Central memory CD8-positive, alpha-beta T cell (primary cell): Measurements from ENCODE around the gene STRA6.

Source experiments
- ATAC-seq: fragments of 150-1000 bp; cut with Tn5 transposase; replicated peaks from 2 replicates; pipeline ENCODE4 v1.10.0; 2022; ENCODE audit warnings: mild to moderate bottlenecking, moderate FRiP score, moderate number of reproducible peaks; ENCODE audit not compliant: poor library complexity, severe bottlenecking; ENCODE audit errors: extremely low read depth
- DNase-seq, 2 donors: peaks; one replicate each; pipeline ENCODE4 v3.0.0; 2021; ENCODE audit warnings: low spot score in 2 of 2
- H3K27ac Mint-ChIP-seq: one replicate; pipeline ENCODE4 v1.8.0; 2022; ENCODE audit warnings: low read depth, mild to moderate bottlenecking, moderate library complexity, mixed read lengths
- H3K27me3 Mint-ChIP-seq: one replicate; pipeline ENCODE4 v1.8.0; 2022; ENCODE audit warnings: mixed read lengths
- H3K36me3 Mint-ChIP-seq: one replicate; pipeline ENCODE4 v1.8.0; 2022; ENCODE audit warnings: mild to moderate bottlenecking, moderate library complexity, mixed read lengths; ENCODE audit not compliant: insufficient read depth
- H3K4me1 Mint-ChIP-seq: one replicate; pipeline ENCODE4 v1.8.0; 2022; ENCODE audit warnings: mixed read lengths
- H3K4me3 Mint-ChIP-seq: one replicate; pipeline ENCODE4 v1.8.0; 2022; ENCODE audit warnings: mild to moderate bottlenecking, moderate library complexity, mixed read lengths
- H3K9me3 Mint-ChIP-seq: one replicate; pipeline ENCODE4 v1.8.0; 2022; ENCODE audit warnings: mixed read lengths

STRA6 gene

DNA sequence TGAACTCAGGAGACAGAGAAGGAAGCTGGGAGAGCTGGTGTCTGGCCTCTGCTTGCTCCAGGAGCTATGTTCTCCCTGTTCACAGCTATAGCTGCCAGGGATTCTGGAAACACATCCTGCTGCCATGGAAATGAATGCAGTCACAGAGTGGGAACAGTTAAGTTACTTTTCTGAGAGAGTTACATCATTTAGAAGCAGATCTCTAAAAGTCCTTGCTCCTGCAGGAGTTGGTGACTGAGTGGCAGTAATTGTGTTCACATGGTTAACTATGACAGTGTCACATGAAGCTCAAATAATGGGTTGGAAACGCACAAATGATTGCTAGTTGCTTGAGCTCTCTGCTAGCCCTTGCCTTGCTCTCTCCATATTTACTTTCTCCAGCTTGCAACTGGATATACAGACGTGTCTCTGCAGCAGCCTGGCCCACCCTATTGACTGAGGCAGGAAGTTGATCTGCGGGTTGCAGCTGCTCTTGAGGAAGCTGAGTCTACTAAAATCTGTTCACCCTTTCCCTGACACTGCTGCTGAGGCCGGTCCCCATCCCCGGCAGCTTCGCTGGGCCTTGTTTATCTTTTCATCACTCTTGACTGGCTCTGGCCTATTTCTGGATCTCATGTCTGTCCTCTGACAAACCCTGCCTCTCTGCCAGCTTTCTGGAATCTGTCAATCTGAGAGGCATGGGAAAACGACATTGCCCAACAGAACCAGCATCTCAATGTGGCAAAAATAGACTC lies 45.7 kb downstream of the STRA6 start:
- no peak for ATAC-seq
- Mint-ChIP-seq H3K36me3 (peaks cover 3% of the 10 kb centered on the region), H3K4me3 (no peak overlapping the region), H3K27me3 (peaks cover 62% of the 10 kb centered on the region), H3K4me1 (no peaks in the 10 kb centered on the region), H3K27ac (no peak overlapping the region), H3K9me3 (no peaks in the 10 kb centered on the region)
- no peak for DNase-seq

DNA sequence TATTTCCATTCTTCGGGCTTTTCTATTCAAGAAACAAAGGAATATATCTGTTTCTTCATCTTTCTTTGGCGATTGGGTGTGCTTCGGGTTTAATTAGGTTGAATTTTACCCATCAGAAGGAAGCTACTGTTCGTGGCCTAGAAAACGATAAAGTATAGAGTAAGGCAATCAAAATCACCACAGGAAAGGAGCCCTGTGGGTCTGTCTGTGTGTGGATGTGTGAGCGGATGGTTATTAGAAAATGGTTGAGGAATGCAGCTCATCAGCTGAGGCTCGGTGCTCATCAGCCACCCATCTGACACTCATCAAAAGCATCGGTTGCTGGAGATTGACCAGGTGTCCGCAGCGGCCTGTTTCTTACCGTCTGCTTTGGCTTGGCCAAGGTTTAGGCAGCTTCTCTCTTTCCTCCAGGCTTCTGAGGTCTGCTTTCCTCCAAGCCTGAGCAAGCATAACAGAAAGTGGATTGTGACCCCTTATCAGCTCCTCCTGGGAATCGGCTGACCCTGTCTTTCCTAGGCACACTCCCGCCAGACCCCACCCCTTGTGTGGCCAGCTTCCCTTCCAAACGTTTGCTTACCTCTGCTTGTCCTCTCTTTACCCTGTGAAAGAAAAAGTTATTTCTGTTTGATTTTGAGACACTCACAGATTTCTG lies 46.7 kb downstream of the STRA6 start:
- no peaks in the 10 kb centered on the region for H3K4me1 Mint-ChIP-seq
- ATAC-seq (no peak), DNase-seq (no peak)
- no peak overlapping the region for H3K4me3 Mint-ChIP-seq
- H3K9me3 Mint-ChIP-seq: no peaks in the 10 kb centered on the region
- peaks cover 3% of the 10 kb centered on the region for H3K36me3 Mint-ChIP-seq
- H3K27ac Mint-ChIP-seq: no peak overlapping the region
- H3K27me3 Mint-ChIP-seq: peaks cover 63% of the 10 kb centered on the region

GRCh38 chr15:74147051-74147450 lies 55.5 kb downstream of the STRA6 start:
- Mint-ChIP-seq H3K27me3 (peaks cover 68% of the 10 kb centered on the region), H3K4me3 (no peak overlapping the region), H3K9me3 (no peaks in the 10 kb centered on the region), H3K4me1 (no peaks in the 10 kb centered on the region), H3K27ac (no peak overlapping the region), H3K36me3 (peaks cover 2% of the 10 kb centered on the region)
- no peak for ATAC-seq
- DNase-seq: no peak

DNA sequence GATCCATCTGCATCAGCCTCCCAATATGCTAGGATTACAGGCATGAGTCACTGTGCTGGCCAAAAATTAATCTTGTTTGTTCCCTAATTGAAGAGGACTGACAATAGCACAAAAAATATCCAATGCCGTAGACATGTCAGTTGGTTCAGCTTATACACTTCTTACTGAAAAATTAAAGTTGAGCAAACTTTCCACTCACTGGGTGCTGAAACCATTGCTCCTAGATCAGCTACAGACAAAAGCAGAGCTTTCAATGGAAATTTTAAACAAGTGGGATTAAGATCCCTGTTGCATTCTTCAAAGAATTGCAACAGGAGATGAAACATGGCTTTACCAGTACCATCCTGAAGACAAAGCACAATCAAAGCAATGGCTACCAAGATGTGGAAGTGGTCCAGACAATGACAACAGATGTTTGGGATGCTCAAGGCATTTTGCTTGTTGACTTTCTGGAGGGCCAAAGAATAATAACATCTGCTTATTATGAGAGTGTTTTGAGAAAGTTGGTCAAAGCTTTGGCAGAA lies 56.2 kb downstream of the STRA6 start:
- DNase-seq (no peak), ATAC-seq (no peak)
- no peak overlapping the region for H3K27ac Mint-ChIP-seq
- no peaks in the 10 kb centered on the region for H3K9me3 Mint-ChIP-seq
- H3K36me3 Mint-ChIP-seq: peaks cover 2% of the 10 kb centered on the region
- H3K4me1 Mint-ChIP-seq: no peaks in the 10 kb centered on the region
- peaks cover 68% of the 10 kb centered on the region for H3K27me3 Mint-ChIP-seq
- H3K4me3 Mint-ChIP-seq: no peak overlapping the region

DNA sequence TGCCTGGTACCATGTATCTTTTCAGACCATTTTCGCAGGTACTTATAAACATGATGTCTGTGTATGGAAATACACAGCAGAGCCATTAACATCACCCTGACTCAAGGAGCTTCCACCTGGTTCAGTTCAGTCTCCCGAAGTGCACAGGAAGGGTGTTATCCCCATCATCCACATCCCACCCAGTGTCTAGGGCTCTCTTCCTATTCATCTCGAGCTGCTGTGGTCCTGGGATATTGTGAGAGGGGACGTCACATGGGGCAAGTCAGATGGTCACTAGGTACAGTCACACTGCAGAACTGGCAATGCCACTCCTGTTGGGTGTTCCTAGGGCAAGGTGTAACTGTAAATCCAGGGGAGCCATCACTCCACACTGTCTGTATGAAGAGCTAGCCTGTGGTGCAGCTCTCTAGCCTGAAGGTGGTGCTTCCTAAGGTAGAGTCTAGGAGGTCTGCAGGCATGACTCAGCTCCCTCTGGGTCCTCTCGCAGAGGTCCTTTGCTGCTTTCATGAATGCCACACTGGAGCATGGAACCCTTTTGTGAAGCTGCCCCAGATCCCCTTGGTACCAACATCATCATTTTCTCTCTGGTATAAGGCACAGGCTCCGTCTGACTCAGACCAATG lies 58.3 kb downstream of the STRA6 start:
- Mint-ChIP-seq H3K4me3 (no peak overlapping the region), H3K4me1 (no peaks in the 10 kb centered on the region), H3K9me3 (no peaks in the 10 kb centered on the region), H3K27ac (no peak overlapping the region), H3K27me3 (peaks cover 66% of the 10 kb centered on the region), H3K36me3 (peaks cover 1% of the 10 kb centered on the region)
- DNase-seq (no peak), ATAC-seq (no peak)

DNA sequence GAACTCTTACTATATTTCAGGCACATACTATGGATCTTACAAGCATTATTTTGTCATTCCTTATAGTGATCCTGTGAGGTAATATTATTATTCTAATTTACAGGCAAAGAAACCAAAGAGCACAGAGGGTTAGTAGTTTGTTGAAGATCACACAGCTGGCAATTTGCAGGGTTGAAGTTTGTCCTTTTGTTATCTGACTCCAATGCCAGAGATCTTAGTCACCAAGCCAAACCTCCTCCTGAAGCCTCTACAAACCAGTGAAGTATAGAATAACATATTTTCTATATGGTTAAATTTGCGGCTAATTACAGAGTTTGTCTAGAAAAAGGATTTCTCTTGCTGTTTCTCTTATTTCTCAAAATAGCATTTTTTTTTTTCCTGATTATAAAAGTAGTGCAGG lies 61.0 kb downstream of the STRA6 start:
- ATAC-seq (no peak), DNase-seq (no peak)
- Mint-ChIP-seq H3K4me1 (peaks cover 5% of the 10 kb centered on the region), H3K27ac (no peak overlapping the region), H3K27me3 (peaks cover 83% of the 10 kb centered on the region), H3K9me3 (no peaks in the 10 kb centered on the region), H3K4me3 (no peak overlapping the region), H3K36me3 (no peaks in the 10 kb centered on the region)

DNA sequence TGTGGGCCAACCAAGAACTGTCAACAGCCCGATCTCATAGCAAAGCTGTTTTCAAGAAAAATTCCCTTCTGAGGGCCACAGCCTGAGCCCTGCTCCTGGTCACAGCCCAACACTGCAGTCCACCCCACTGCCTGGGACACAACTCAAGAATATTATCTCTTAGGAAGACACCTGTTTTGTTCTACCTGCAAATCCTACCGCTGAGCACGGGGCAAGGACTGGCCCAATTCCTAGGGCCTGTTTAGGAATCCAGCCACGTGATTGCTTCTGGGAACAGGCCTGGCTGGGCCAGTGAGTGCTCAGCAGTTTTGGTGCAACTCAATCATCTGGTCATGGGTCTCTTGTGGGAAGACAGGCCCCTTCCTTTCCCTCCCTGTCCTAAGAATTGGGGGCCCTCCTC lies 63.9 kb downstream of the STRA6 start:
- H3K36me3 Mint-ChIP-seq: peaks cover 2% of the 10 kb centered on the region
- no peak overlapping the region for H3K4me3 Mint-ChIP-seq
- H3K27ac Mint-ChIP-seq: no peak overlapping the region
- no peaks in the 10 kb centered on the region for H3K9me3 Mint-ChIP-seq
- peaks cover 80% of the 10 kb centered on the region for H3K27me3 Mint-ChIP-seq
- DNase-seq (no peak), ATAC-seq (no peak)
- H3K4me1 Mint-ChIP-seq: peaks cover 7% of the 10 kb centered on the region

DNA sequence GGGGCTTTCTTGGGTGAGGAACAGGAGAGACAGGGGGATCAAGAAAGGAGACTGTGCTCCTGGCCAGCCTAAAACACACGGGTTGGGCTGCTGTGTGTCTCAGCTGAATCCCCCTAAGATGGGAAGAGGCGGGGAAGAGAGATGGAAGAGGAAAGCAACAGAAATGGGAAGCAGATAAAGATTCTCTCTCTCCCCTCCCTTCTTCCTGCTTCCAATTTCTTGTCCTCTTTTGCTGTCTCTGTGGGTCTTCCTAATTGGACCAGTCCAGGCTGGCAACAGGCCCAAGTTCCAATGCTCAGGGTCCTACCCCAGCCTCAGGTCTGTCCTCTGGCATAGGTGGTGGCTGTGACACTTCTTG lies 65.1 kb downstream of the STRA6 start:
- H3K27ac Mint-ChIP-seq: no peak overlapping the region
- ATAC-seq (no peak), DNase-seq (no peak)
- no peaks in the 10 kb centered on the region for H3K9me3 Mint-ChIP-seq
- peaks cover 7% of the 10 kb centered on the region for H3K4me1 Mint-ChIP-seq
- peaks cover 77% of the 10 kb centered on the region for H3K27me3 Mint-ChIP-seq
- peaks cover 2% of the 10 kb centered on the region for H3K36me3 Mint-ChIP-seq
- peak overlapping the region; percentile 33 for H3K4me3 Mint-ChIP-seq

GRCh38 chr15:74136814-74137536 lies 65.6 kb downstream of the STRA6 start:
- Mint-ChIP-seq H3K4me1 (peaks cover 12% of the 10 kb centered on the region), H3K4me3 (peak overlapping the region; percentile 33), H3K27ac (no peak overlapping the region), H3K9me3 (no peaks in the 10 kb centered on the region), H3K36me3 (peaks cover 2% of the 10 kb centered on the region), H3K27me3 (peaks cover 77% of the 10 kb centered on the region)
- no peak for DNase-seq
- ATAC-seq: no peak

GRCh38 chr15:74136540-74136813 lies 66.1 kb downstream of the STRA6 start:
- no peak for ATAC-seq

DNA sequence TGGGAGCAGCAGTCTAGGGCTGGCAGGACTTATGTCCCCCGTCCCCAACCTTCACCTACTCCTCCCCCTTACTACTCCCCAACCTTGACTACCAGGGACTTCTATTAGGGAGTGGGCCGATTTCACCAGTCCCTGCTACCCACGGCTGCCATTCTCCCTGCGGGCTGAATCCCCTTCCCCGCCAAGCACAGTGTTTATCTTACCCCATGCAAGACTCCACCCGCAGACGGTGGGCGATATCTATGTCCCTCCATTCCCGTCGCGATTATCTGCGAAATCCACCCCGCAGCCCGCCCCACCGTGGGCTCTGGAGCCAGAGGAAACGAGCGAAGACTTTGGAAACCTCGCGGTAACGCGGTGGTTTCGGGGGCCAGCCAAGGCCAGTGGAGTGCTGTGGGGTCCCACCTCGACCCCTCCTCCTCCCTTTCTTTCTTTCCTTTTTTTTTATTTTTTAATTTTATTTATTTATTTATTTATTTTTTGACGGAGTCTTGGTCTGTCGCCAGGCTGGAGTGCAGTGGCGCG lies 67.5 kb downstream of the STRA6 start:
- ATAC-seq (no peak), DNase-seq (no peak)
- Mint-ChIP-seq H3K9me3 (no peaks in the 10 kb centered on the region), H3K27me3 (peaks cover 84% of the 10 kb centered on the region), H3K36me3 (peaks cover 4% of the 10 kb centered on the region), H3K4me1 (peaks cover 12% of the 10 kb centered on the region), H3K27ac (peak overlapping the region; percentile 68), H3K4me3 (peak overlapping the region; percentile 21)

More at GRCh38 chr15:74136540-74136813, 66.1 kb downstream of the STRA6 start:
- Mint-ChIP-seq H3K36me3 (peaks cover 2% of the 10 kb centered on the region), H3K4me3 (peak overlapping the region; percentile 33), H3K27me3 (peaks cover 77% of the 10 kb centered on the region), H3K27ac (no peak overlapping the region), H3K9me3 (no peaks in the 10 kb centered on the region), H3K4me1 (peaks cover 12% of the 10 kb centered on the region)
- DNase-seq: no peak

DNA sequence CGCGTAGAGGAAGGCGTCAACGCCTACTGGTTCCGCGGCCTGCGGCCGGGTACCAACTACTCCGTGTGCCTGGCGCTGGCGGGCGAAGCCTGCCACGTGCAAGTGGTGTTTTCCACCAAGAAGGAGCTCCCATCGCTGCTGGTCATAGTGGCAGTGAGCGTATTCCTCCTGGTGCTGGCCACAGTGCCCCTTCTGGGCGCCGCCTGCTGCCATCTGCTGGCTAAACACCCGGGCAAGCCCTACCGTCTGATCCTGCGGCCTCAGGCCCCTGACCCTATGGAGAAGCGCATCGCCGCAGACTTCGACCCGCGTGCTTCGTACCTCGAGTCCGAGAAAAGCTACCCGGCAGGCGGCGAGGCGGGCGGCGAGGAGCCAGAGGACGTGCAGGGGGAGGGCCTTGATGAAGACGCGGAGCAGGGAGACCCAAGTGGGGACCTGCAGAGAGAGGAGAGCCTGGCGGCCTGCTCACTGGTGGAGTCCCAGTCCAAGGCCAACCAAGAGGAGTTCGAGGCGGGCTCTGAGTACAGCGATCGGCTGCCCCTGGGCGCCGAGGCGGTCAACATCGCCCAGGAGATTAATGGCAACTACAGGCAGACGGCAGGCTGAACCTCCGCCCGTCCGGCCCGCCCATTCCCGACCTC lies 68.1 kb downstream of the STRA6 start:
- H3K27me3 Mint-ChIP-seq: peaks cover 84% of the 10 kb centered on the region
- H3K36me3 Mint-ChIP-seq: peaks cover 5% of the 10 kb centered on the region
- H3K27ac Mint-ChIP-seq: peak overlapping the region; percentile 68
- no peaks in the 10 kb centered on the region for H3K9me3 Mint-ChIP-seq
- ATAC-seq (no peak), DNase-seq (no peak)
- H3K4me3 Mint-ChIP-seq: peak overlapping the region; percentile 21
- peaks cover 15% of the 10 kb centered on the region for H3K4me1 Mint-ChIP-seq
